ENCODE measurements around the gene GPS1.

GRCh38 chr17:82008258-82008940 is 43.3 kb upstream of the GPS1 start:
- TF ChIP-seq CTCF (IDR thresholded peaks at IDR 0.05) = no peak
- no peak for TF ChIP-seq POLR2A (IDR thresholded peaks at IDR 0.05)
